ENCODE data around the gene CNNM1. TPM values are rescaled to one million over a fixed set of nuclear protein-coding genes. Genes with fewer than 3 reads are reported as not detected.

CNNM1 gene
- total and polyA plus RNA-seq, 2 donors (not counting 3 experiments of a cell fraction or from before 2014, with no cell fraction given), result not detected

- Histone ChIP-seq H3K9me3 (replicated peaks; ENCODE audit: control insufficient read depth, insufficient read depth, low read length) (no peaks in the 10 kb centered on the region), H3K27me3 (ENCODE audit: control insufficient read depth in 2 of 2, insufficient read depth in 2 of 2, low read length in 2 of 2) (peaks cover 0 to 7% of the 10 kb centered on the region in 2 experiments), H3K27ac (ENCODE audit: insufficient read depth, low read depth, low read length) (no peak overlapping the region), H3K79me2 (ENCODE audit: control insufficient read depth, insufficient read depth, low read length) (no peaks in the 10 kb centered on the region), H3K9ac (replicated peaks; ENCODE audit: extremely low read depth, insufficient read depth, low read length) (no peak overlapping the region), H3K4me2 (ENCODE audit: insufficient read depth, low read length) (no peak overlapping the region), H2AFZ (ENCODE audit: low read depth, low read length) (no peak overlapping the region), H3K4me3 (replicated peaks in 1 of 3; ENCODE audit: insufficient read depth in 1 of 3, low read depth in 1 of 3, low read length in 3 of 3) (no peak overlapping the region), H3K9me1 (replicated peaks; ENCODE audit: control insufficient read depth, extremely low read depth, insufficient read depth, low read length) (no peaks in the 10 kb centered on the region), H3K4me1 (ENCODE audit: control insufficient read depth, extremely low read depth, insufficient read depth, low read length) (no peaks in the 10 kb centered on the region), H3K36me3 (ENCODE audit: control insufficient read depth in 2 of 2, extremely low read depth in 1 of 2, insufficient read depth in 2 of 2, low read length in 2 of 2) (no peaks in the 10 kb centered on the region), H4K20me1 (replicated peaks; ENCODE audit: control insufficient read depth, extremely low read depth, insufficient read depth, low read length) (no peaks in the 10 kb centered on the region)
- FAIRE-seq (no peak), DNase-seq (ENCODE audit: low read depth, low spot score) (no peak)
- BruUV-seq (replicated peaks), result no TSS peak
- ChIA-PET POLR2A (no interaction called here), CTCF (no interaction called here)
- TF ChIP-seq POLR2A (IDR thresholded peaks at IDR 0.05; ENCODE audit: low read depth, low read length) (no peak), POLR2AphosphoS5 (IDR thresholded peaks at IDR 0.05; ENCODE audit: insufficient read depth, low read depth, low read length) (no peak), EZH2 (IDR thresholded peaks at IDR 0.05; ENCODE audit: borderline replicate concordance, low read depth, low read length, severe bottlenecking) (no peak), GATA2 (IDR thresholded peaks at IDR 0.05; ENCODE audit: insufficient read depth, insufficient read length, low read depth, low read length) (no peak), CTCF (IDR thresholded peaks at IDR 0.05; ENCODE audit: extremely low read depth in 1 of 2, insufficient read depth in 1 of 2, low read depth in 1 of 2, low read length in 2 of 2) (no peak), MAX (IDR thresholded peaks at IDR 0.05; ENCODE audit: insufficient read depth, insufficient read length) (no peak), JUN (IDR thresholded peaks at IDR 0.05; ENCODE audit: borderline replicate concordance, insufficient read depth, insufficient read length, low read depth) (no peak), FOS (IDR thresholded peaks at IDR 0.05; ENCODE audit: borderline replicate concordance, insufficient read depth, low read length) (no peak), MYC (IDR thresholded peaks at IDR 0.05; ENCODE audit: low read depth, low read length) (no peak)
- intact Hi-C loops (cut with micrococcal nuclease), result no loop called here
- dilution Hi-C loops (cut with MboI; ENCODE audit: extremely low pct_ligation_motif_present, low sequenced_read_pairs), result no loop called here
Observed at GRCh38 chr10:99340650-99341049, 11.5 kb downstream of the CNNM1 start.

All from endothelial cell of umbilical vein (primary cell).